GM23338 (cell line): ENCODE results near the gene KREMEN2.
"Not testable (repeated sequence)": the region's sequence is repeated elsewhere in the genome, so short reads cannot be mapped to it uniquely, and the experiment has no call there.

Experiments used
- CREB1 ChIP-seq: fragments of 250-450 bp; sonication (Bioruptor Pico); IDR thresholded peaks from 2 replicates; pipeline ENCODE4 v1.5.0; 2020; ENCODE audit warnings: low read depth, mild to moderate bottlenecking, moderate library complexity
- EZH2 ChIP-seq: fragments of 200-600 bp; sonication (generic); IDR thresholded peaks from one replicate; pipeline ENCODE4 v1.8.0; 2017; ENCODE audit warnings: antibody characterized with exemption, mild to moderate bottlenecking, low read depth; ENCODE audit not compliant: unreplicated experiment
- EZH2phosphoT487 ChIP-seq: fragments of 200-600 bp; sonication (generic); IDR thresholded peaks from one replicate; pipeline ENCODE4 v1.8.1; 2018; ENCODE audit warnings: antibody characterized with exemption; ENCODE audit not compliant: unreplicated experiment
- JUNB ChIP-seq: IDR thresholded peaks from one replicate; pipeline ENCODE4 v1.6.1; 2016; ENCODE audit warnings: antibody characterized with exemption; ENCODE audit not compliant: unreplicated experiment
- POLR2AphosphoS5 ChIP-seq: IDR thresholded peaks from 2 replicates; pipeline ENCODE4 v1.6.1; 2016; ENCODE audit warnings: antibody characterized with exemption, low read depth
- STAT1 ChIP-seq: IDR thresholded peaks from one replicate; pipeline ENCODE4 v1.6.1; 2016; ENCODE audit warnings: antibody characterized with exemption; ENCODE audit not compliant: unreplicated experiment
- ZNF114 ChIP-seq: fragments of 250-450 bp; sonication (Bioruptor Pico); IDR thresholded peaks from 2 replicates; pipeline ENCODE4 v1.5.0; 2020; ENCODE audit warnings: mild to moderate bottlenecking, moderate library complexity
- ZNF331 ChIP-seq: fragments of 250-450 bp; sonication (Bioruptor Pico); IDR thresholded peaks from 2 replicates; pipeline ENCODE4 v1.5.0; 2020; ENCODE audit warnings: low read depth, mild to moderate bottlenecking, moderate library complexity
- TF ChIP-seq, protein P1 (sequence below), 2 experiments: fragments of 200-600 bp in 1 of 2; sonication (generic) in 1 of 2; conservative IDR thresholded peaks; 2 replicates each; pipeline versions ENCODE4 v1.5.1 to v1.6.1; 2016 to 2017; ENCODE audit warnings: antibody characterized with exemption in 2 of 2, low read depth in 2 of 2, mild to moderate bottlenecking in 2 of 2, moderate library complexity in 1 of 2
- TF ChIP-seq, protein P2 (sequence below): IDR thresholded peaks from one replicate; pipeline ENCODE4 v1.6.1; 2018; ENCODE audit warnings: antibody characterized with exemption; ENCODE audit not compliant: unreplicated experiment

DNA sequence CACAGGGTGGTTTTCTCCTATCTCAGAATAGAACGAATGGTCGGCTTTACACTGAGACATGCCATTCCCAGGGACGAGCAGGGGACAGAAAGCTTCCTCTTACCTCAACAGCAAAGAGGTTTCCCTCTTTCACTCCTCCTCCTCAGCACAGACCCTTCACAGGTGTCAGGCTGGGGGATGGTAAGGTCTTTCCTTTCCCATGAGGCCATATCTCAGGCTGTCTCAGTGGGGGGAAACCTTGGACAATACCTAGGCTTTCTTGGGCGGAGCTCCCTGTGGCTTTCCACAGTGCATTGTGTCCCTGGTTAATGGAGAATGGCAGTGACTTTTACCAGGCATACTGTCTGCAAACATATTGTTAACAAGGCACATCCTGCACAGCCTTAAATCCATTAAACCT is 35.9 kb upstream of the KREMEN2 start:
- TF ChIP-seq, protein P1, sequence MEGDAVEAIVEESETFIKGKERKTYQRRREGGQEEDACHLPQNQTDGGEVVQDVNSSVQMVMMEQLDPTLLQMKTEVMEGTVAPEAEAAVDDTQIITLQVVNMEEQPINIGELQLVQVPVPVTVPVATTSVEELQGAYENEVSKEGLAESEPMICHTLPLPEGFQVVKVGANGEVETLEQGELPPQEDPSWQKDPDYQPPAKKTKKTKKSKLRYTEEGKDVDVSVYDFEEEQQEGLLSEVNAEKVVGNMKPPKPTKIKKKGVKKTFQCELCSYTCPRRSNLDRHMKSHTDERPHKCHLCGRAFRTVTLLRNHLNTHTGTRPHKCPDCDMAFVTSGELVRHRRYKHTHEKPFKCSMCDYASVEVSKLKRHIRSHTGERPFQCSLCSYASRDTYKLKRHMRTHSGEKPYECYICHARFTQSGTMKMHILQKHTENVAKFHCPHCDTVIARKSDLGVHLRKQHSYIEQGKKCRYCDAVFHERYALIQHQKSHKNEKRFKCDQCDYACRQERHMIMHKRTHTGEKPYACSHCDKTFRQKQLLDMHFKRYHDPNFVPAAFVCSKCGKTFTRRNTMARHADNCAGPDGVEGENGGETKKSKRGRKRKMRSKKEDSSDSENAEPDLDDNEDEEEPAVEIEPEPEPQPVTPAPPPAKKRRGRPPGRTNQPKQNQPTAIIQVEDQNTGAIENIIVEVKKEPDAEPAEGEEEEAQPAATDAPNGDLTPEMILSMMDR (conservative IDR thresholded peaks at IDR 0.05; ENCODE audit: low read depth in 2 of 2) = not testable (repeated sequence)
- not testable (repeated sequence) for TF ChIP-seq POLR2AphosphoS5; ZNF331 (CRISPR knock-in tag); EZH2; CREB1 (CRISPR knock-in tag); EZH2phosphoT487; ZNF114 (CRISPR knock-in tag); JUNB; STAT1
- TF ChIP-seq, protein P2, sequence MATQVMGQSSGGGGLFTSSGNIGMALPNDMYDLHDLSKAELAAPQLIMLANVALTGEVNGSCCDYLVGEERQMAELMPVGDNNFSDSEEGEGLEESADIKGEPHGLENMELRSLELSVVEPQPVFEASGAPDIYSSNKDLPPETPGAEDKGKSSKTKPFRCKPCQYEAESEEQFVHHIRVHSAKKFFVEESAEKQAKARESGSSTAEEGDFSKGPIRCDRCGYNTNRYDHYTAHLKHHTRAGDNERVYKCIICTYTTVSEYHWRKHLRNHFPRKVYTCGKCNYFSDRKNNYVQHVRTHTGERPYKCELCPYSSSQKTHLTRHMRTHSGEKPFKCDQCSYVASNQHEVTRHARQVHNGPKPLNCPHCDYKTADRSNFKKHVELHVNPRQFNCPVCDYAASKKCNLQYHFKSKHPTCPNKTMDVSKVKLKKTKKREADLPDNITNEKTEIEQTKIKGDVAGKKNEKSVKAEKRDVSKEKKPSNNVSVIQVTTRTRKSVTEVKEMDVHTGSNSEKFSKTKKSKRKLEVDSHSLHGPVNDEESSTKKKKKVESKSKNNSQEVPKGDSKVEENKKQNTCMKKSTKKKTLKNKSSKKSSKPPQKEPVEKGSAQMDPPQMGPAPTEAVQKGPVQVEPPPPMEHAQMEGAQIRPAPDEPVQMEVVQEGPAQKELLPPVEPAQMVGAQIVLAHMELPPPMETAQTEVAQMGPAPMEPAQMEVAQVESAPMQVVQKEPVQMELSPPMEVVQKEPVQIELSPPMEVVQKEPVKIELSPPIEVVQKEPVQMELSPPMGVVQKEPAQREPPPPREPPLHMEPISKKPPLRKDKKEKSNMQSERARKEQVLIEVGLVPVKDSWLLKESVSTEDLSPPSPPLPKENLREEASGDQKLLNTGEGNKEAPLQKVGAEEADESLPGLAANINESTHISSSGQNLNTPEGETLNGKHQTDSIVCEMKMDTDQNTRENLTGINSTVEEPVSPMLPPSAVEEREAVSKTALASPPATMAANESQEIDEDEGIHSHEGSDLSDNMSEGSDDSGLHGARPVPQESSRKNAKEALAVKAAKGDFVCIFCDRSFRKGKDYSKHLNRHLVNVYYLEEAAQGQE = not testable (repeated sequence)
